IMR-90 (cell line): Measurements from ENCODE around the gene BLOC1S4. TPM values are rescaled to one million over a fixed set of nuclear protein-coding genes. Genes with fewer than 3 reads are reported as not detected.

Source experiments
- MXI1 ChIP-seq: IDR thresholded peaks from 2 replicates; pipeline ENCODE4 v1.6.1; 2012; ENCODE audit warnings: low read depth, mild to moderate bottlenecking, low read length, moderate library complexity, borderline replicate concordance
- NFE2L2 ChIP-seq: fragments of 150-350 bp; IDR thresholded peaks from 2 replicates; pipeline ENCODE4 v1.6.1; 2016; ENCODE audit warnings: low read depth, mild to moderate bottlenecking, low read length
- polyA plus RNA-seq, 3 experiments: library from polyadenylated mRNA; depleted of rRNA; stranded (reverse); fragments of >200 nt; gene quantifications; 2 replicates each; pipeline ENCODE4 v1.2.3, GENCODE V29; 2012; ENCODE audit warnings: low replicate concordance in 1 of 3
- total RNA-seq: library from RNA; depleted of rRNA; stranded (reverse); fragments of >200 nt; gene quantifications from 2 replicates; pipeline ENCODE4 v1.2.3, GENCODE V29; 2012
- TF ChIP-seq, protein P1 (sequence below): fragments of 150-350 bp; IDR thresholded peaks from 2 replicates; pipeline ENCODE4 v1.6.1; 2017; ENCODE audit warnings: mild to moderate bottlenecking, antibody characterized with exemption, low read length, low read depth

The BLOC1S4 gene
- total and polyA plus RNA-seq, 2 of the 4 experiments (the other 2 are of a cell fraction), result 8.8 to 22.1 TPM

- TF ChIP-seq, protein P1, sequence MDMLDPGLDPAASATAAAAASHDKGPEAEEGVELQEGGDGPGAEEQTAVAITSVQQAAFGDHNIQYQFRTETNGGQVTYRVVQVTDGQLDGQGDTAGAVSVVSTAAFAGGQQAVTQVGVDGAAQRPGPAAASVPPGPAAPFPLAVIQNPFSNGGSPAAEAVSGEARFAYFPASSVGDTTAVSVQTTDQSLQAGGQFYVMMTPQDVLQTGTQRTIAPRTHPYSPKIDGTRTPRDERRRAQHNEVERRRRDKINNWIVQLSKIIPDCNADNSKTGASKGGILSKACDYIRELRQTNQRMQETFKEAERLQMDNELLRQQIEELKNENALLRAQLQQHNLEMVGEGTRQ, result no peak
- TF ChIP-seq MXI1 (no peak), NFE2L2 (no peak)
Observed at GRCh38 chr4:6687947-6688878, 27.8 kb upstream of the BLOC1S4 start (continued).
